Measurements from ENCODE around the gene USP3.

USP3 gene

GRCh38 chr15:63638839-63639238, 134.4 kb downstream of the USP3 start:
- Histone ChIP-seq H3K36me3 (ENCODE audit: low read length) (peaks cover 21% of the 10 kb centered on the region; the same call in 1 of the 2 replicates), H3K4me2 (ENCODE audit: low read depth, low read length, poor library complexity, severe bottlenecking) (no peak overlapping the region), H3K9me3 (ENCODE audit: insufficient read depth, low read length) (no peaks in the 10 kb centered on the region), H3K79me2 (ENCODE audit: insufficient read depth, low read length) (no peaks in the 10 kb centered on the region), H3K27ac (ENCODE audit: low read depth, low read length) (no peak overlapping the region), H3K27me3 (ENCODE audit: low read length) (no peaks in the 10 kb centered on the region), H3F3A (ENCODE audit: insufficient read depth) (no peaks in the 10 kb centered on the region), H3K4me3 (ENCODE audit: insufficient read depth, low read length, poor library complexity, severe bottlenecking) (no peak overlapping the region), H3K9me2 (replicated peaks; ENCODE audit: insufficient read depth, low read length) (no peaks in the 10 kb centered on the region), H3K9ac (ENCODE audit: low read length) (no peak overlapping the region), H2AFZ (ENCODE audit: low read depth, low read length, severe bottlenecking) (no peak overlapping the region), H4K20me1 (ENCODE audit: low read depth, low read length) (no peaks in the 10 kb centered on the region)
- TF ChIP-seq CTCF (IDR thresholded peaks at IDR 0.05; ENCODE audit: insufficient read depth, low read length, poor library complexity, severe bottlenecking), result no peak
- TF ChIP-seq EZH2phosphoT487 (conservative IDR thresholded peaks at IDR 0.05; ENCODE audit: low read length), result no peak

DNA sequence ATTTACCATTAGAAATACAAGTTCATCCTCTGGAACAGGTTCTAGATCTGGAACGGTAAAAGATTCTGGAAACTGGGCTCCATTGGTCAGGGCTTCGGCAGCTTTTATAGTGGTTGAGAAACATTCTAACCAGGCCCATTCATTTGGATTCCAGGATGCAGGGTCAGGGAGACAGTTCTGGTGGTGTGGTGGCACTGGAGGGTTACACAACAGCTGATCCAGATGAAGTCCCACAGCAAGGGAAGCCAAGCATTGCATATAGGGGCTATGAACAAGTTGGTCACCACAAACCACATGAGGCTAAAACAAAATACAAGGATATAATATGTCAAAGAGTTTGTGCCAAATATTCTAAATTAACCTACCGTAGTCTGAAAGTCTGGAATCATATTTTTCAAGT, 135.8 kb downstream of the USP3 start:
- H2AFZ ChIP-seq (ENCODE audit: low read depth, low read length, severe bottlenecking), result no peak overlapping the region
- H3K27me3 ChIP-seq (ENCODE audit: low read length), result no peaks in the 10 kb centered on the region
- H3K4me2 ChIP-seq (ENCODE audit: low read depth, low read length, poor library complexity, severe bottlenecking), result no peak overlapping the region
- TF ChIP-seq CTCF (IDR thresholded peaks at IDR 0.05; ENCODE audit: insufficient read depth, low read length, poor library complexity, severe bottlenecking), result no peak
- no peak for TF ChIP-seq EZH2phosphoT487 (conservative IDR thresholded peaks at IDR 0.05; ENCODE audit: low read length)
- no peaks in the 10 kb centered on the region for H3K9me2 ChIP-seq (replicated peaks; ENCODE audit: insufficient read depth, low read length)
- H3K4me3 ChIP-seq (ENCODE audit: insufficient read depth, low read length, poor library complexity, severe bottlenecking), result no peak overlapping the region
- H3K36me3 ChIP-seq (ENCODE audit: low read length), result peaks cover 30% of the 10 kb centered on the region; the same call in 1 of the 2 replicates
- H3K27ac ChIP-seq (ENCODE audit: low read depth, low read length), result no peak overlapping the region
- no peaks in the 10 kb centered on the region for H4K20me1 ChIP-seq (ENCODE audit: low read depth, low read length)
- H3K79me2 ChIP-seq (ENCODE audit: insufficient read depth, low read length), result no peaks in the 10 kb centered on the region
- no peaks in the 10 kb centered on the region for H3K9me3 ChIP-seq (ENCODE audit: insufficient read depth, low read length)
- H3F3A ChIP-seq (ENCODE audit: insufficient read depth), result no peaks in the 10 kb centered on the region
- no peak overlapping the region for H3K9ac ChIP-seq (ENCODE audit: low read length)
